ENCODE data around the gene CDH4. TPM values are rescaled to one million over a fixed set of nuclear protein-coding genes. Genes with fewer than 3 reads are reported as not detected.

Gene CDH4
- total and polyA plus RNA-seq, 2 of the 4 experiments (the other 2 are of a cell fraction), result 1.6 to 3.5 TPM

- H4K8ac ChIP-seq (ENCODE audit: low read depth in 2 of 2, low read length in 2 of 2), result no peak overlapping the region
- no peak overlapping the region for H3K4me2 ChIP-seq (ENCODE audit: low read depth, low read length)
- no peak overlapping the region for H3K14ac ChIP-seq (replicated peaks; ENCODE audit: low read depth, low read length)
- no peak overlapping the region for H3K9ac ChIP-seq (ENCODE audit: low read depth, low read length)
- dilution Hi-C loops (cut with HindIII; ENCODE audit: low sequenced_read_pairs, unreplicated experiment), result no loop called here
- DNase-seq, result no peak
- no peaks in the 10 kb centered on the region for H3K9me1 ChIP-seq (ENCODE audit: insufficient read depth, low read length)
- no peak for ATAC-seq (ENCODE audit: low read depth)
- no peak overlapping the region for H3K23ac ChIP-seq (ENCODE audit: low read depth, low read length)
- H3K56ac ChIP-seq (ENCODE audit: extremely low read depth, insufficient read depth, low read length), result no peak overlapping the region
- 89% methylated on average over 23 of the region's 23 CpGs; no CpG with 5 or more reads in 1 of the 2 experiments for WGBS, 2 experiments (ENCODE audit: extremely low coverage in 2 of 2, insufficient read length in 1 of 2)
- H3K4ac ChIP-seq (ENCODE audit: low read depth, low read length), result no peak overlapping the region
- no peaks in the 10 kb centered on the region for H3K79me1 ChIP-seq (ENCODE audit: low read depth in 1 of 2, low read length in 2 of 2)
- H3K27ac ChIP-seq (ENCODE audit: insufficient read depth, low read length), result no peak overlapping the region
- in situ Hi-C loops (cut with MboI; ENCODE audit: low sequenced_read_pairs), result no loop called here
- no peaks in the 10 kb centered on the region for H3K4me1 ChIP-seq (ENCODE audit: control insufficient read depth, insufficient read depth, low read length)
- no peak overlapping the region for H2AFZ ChIP-seq (replicated peaks; ENCODE audit: low read length, poor library complexity)
- no peaks in the 10 kb centered on the region; the same call in 1 of the 2 replicates for H3K9me3 ChIP-seq (ENCODE audit: control insufficient read depth, insufficient read depth, low read length)
- H3K36me3 ChIP-seq (ENCODE audit: control insufficient read depth, insufficient read depth, low read length), result no peaks in the 10 kb centered on the region
- no peak overlapping the region for H2BK20ac ChIP-seq (ENCODE audit: low read depth, low read length)
- no peak overlapping the region for H4K91ac ChIP-seq (ENCODE audit: insufficient read depth, low read depth, low read length)
- no peak overlapping the region for H3K18ac ChIP-seq (ENCODE audit: low read depth, low read length)
- TF ChIP-seq RCOR1 (IDR thresholded peaks at IDR 0.05; ENCODE audit: insufficient replicate concordance, low read length) (no peak), MXI1 (IDR thresholded peaks at IDR 0.05; ENCODE audit: borderline replicate concordance, low read depth, low read length) (no peak), CHD1 (IDR thresholded peaks at IDR 0.05; ENCODE audit: low read depth, low read length) (no peak), BHLHE40 (IDR thresholded peaks at IDR 0.05; ENCODE audit: low read depth, low read length) (no peak), ELK1 (IDR thresholded peaks at IDR 0.05; ENCODE audit: borderline replicate concordance, low read depth, low read length) (no peak), FOS (IDR thresholded peaks at IDR 0.05; ENCODE audit: low read depth, low read length) (no peak), MAZ (IDR thresholded peaks at IDR 0.05; ENCODE audit: borderline replicate concordance, low read depth, low read length) (no peak), RAD21 (IDR thresholded peaks at IDR 0.05; ENCODE audit: low read length) (no peak), RFX5 (IDR thresholded peaks at IDR 0.05; ENCODE audit: low read depth, low read length) (no peak), USF2 (IDR thresholded peaks at IDR 0.05; ENCODE audit: low read depth, low read length) (no peak), POLR2A (IDR thresholded peaks at IDR 0.05; ENCODE audit: low read depth, low read length) (no peak), NFE2L2 (IDR thresholded peaks at IDR 0.05; ENCODE audit: low read depth, low read length) (no peak), CTCF (conservative IDR thresholded peaks at IDR 0.05; ENCODE audit: low read depth, low read length) (no peak), MAFK (IDR thresholded peaks at IDR 0.05; ENCODE audit: low read depth, low read length) (no peak), SMC3 (IDR thresholded peaks at IDR 0.05; ENCODE audit: low read depth, low read length) (no peak), CEBPB (IDR thresholded peaks at IDR 0.05; ENCODE audit: low read depth, low read length) (no peak)
- intact Hi-C loops (cut with micrococcal nuclease), result no loop called here
- H3K27me3 ChIP-seq (ENCODE audit: control insufficient read depth, insufficient read depth, low read length), result no peaks in the 10 kb centered on the region
- no peak overlapping the region for H2AK9ac ChIP-seq (replicated peaks; ENCODE audit: low read depth, low read length, poor library complexity)
- H3K4me3 ChIP-seq (ENCODE audit: insufficient read depth, low read depth, low read length), result no peak overlapping the region
- no peak overlapping the region for H4K5ac ChIP-seq (ENCODE audit: low read depth, low read length)
- no TSS peak for BruUV-seq (replicated peaks)
- H2BK120ac ChIP-seq (ENCODE audit: low read depth, low read length), result no peak overlapping the region
- CTCF ChIA-PET, result no interaction called here
- H2AK5ac ChIP-seq (ENCODE audit: low read depth, low read length), result no peak overlapping the region
- no peaks in the 10 kb centered on the region for H4K20me1 ChIP-seq (ENCODE audit: insufficient read depth, low read length)
- POLR2A ChIA-PET (ENCODE audit: unreplicated experiment), result no interaction called here
- no peak overlapping the region for H2BK5ac ChIP-seq (ENCODE audit: low read depth, low read length, poor library complexity, severe bottlenecking)
- H2BK15ac ChIP-seq (ENCODE audit: low read depth, low read length), result no peak overlapping the region
Observed at GRCh38 chr20:61926796-61927192, 674.7 kb downstream of the CDH4 start.

Data from IMR-90 (cell line).